GM12873 (cell line): ENCODE data around the gene GAL3ST2.

Experiments used
- TF ChIP-seq, protein P1 (sequence below): IDR thresholded peaks from 2 replicates; pipeline ENCODE4 v1.5.1; 2012; ENCODE audit warnings: low read depth, mild to moderate bottlenecking, moderate library complexity, low read length, control low read depth; ENCODE audit not compliant: insufficient read depth; ENCODE audit errors: missing control alignments

Gene GAL3ST2

DNA sequence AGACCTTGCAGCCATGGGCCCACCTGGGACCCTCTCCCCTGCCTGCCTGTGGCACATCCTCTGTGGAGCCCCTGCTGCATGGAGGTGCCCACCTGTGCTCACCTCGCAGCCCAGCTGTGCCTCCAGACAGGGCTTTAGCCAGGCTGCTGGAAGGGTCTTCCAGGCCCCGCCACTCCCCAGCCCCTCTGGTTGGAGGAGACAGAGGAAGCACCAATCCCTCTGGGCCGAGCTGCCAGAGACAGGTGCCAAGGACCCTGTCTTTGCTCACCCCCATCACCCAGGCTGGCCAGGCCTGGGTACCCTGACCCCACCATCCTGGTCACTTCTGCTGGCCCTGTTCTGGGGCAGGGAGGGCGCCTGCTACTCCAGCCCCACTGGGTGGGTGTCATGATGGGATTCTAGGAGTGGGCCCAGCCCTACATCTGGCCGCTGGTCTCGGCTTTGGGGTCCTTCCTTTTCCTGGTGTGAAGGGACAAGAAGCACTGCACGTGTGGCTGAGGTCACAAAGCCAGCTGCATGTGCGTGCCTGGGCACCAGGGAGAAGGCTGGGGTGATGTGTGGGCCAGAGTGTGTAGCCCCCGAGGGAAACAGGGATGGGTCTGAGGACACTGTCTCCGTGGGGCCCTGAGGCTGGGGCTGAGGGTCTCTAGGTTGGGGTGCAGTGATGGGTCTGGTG lies 23.0 kb downstream of the GAL3ST2 start:
- TF ChIP-seq, protein P1, sequence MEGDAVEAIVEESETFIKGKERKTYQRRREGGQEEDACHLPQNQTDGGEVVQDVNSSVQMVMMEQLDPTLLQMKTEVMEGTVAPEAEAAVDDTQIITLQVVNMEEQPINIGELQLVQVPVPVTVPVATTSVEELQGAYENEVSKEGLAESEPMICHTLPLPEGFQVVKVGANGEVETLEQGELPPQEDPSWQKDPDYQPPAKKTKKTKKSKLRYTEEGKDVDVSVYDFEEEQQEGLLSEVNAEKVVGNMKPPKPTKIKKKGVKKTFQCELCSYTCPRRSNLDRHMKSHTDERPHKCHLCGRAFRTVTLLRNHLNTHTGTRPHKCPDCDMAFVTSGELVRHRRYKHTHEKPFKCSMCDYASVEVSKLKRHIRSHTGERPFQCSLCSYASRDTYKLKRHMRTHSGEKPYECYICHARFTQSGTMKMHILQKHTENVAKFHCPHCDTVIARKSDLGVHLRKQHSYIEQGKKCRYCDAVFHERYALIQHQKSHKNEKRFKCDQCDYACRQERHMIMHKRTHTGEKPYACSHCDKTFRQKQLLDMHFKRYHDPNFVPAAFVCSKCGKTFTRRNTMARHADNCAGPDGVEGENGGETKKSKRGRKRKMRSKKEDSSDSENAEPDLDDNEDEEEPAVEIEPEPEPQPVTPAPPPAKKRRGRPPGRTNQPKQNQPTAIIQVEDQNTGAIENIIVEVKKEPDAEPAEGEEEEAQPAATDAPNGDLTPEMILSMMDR: no peak

DNA sequence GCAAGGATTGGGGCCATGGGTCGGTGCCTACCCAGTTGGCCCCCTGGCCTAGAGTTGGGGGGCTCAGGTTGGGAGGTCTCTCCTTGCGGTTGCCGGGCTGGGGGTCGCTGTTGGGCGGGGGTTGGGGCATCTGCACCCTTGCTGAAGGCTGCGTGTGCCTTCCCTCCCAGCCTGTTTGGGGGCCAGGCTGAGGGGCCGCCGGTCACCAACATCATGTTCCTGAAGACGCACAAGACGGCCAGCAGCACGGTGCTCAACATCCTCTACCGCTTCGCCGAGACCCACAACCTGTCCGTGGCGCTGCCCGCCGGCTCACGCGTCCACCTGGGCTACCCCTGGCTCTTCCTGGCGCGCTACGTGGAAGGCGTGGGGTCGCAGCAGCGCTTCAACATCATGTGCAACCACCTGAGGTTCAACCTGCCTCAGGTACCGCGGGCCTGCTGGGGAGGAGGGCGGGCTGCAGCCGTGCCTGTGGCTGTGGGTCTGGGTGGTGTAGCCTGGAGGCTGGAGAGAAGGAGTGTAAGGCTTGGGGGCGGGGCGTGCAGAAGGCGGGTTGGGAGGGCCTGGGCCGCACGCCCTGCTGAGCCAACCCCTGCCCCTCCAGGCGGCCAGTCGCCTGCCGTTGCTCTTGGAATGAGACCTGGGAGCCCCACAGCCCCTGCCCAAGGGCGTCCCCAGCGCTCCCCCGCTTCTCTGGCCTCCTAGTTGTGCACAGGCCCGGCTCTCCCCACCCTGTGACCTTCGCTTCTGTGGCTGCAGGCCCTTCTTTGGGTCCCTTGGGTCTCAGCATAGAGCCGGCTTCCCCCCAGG lies 25.2 kb downstream of the GAL3ST2 start:
- TF ChIP-seq, protein P1: no peak

DNA sequence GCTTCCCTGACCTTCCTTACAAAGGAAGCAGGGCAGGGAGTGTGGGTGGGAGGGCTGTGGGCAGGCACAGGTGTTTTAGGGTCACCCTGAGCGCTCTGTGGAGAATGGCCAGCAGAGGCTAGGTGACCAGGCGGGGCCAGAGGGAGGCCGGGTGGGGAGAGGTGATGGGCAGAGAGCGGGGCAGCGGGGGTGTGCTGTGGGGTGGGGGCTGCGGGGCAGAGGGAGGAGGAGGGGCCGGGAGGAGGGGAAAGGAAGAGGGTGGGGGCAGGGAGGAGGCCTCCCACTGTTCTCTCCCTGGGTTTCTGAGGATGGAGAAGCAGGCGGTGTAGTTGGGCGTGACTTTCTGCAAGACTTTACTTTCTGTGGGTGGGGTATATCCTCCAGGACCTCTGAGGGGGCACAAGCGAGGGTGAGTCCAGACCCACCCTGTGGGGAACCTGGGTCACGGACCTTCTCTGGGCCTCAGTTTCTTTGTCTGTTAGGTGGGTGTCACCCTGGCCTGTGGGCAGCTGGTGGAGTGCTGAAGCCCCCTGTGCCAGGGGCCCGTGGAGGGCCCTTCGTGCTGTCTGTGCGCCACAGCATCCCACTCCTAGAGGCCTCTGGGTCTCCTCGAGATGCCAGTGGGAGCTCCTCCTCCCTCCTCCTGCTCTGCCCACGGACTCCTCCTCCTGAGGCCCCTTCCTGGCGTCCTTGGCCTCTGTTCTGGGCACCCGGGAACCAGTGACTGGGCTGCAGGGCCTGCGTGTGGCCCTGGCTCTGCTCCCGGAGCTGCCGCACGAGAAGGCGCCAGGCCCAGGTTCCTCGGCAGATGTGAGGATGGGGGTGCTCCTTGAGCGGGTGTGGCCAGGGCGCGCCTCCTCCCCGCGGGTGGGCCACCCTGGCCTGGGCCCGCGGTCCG lies 26.0 kb downstream of the GAL3ST2 start:
- TF ChIP-seq, protein P1: no peak

DNA sequence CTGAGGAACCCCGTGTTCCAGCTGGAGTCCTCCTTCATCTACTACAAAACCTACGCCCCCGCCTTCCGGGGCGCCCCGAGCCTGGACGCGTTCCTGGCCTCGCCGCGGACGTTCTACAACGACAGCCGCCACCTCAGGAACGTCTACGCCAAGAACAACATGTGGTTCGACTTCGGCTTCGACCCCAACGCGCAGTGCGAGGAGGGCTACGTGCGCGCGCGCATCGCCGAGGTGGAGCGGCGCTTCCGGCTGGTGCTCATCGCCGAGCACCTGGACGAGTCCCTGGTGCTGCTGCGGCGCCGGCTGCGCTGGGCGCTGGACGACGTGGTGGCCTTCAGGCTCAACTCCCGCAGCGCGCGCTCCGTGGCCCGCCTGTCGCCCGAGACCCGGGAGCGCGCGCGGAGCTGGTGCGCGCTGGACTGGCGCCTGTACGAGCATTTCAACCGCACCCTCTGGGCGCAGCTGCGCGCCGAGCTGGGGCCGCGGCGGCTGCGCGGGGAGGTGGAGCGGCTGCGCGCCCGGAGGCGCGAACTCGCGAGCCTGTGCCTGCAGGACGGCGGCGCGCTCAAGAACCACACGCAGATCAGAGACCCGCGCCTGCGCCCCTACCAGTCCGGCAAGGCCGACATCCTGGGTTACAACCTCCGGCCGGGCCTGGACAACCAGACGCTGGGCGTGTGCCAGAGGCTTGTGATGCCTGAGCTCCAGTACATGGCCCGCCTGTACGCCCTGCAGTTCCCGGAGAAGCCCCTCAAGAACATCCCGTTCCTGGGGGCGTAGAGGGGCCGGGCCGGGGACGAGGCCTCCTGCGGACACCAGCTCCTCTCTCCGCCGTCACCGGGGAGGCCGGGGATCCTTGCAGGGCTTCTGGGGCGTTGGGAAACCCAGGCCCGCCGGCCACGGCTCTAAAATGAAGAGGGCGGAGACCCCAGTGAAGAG lies 27.0 kb downstream of the GAL3ST2 start:
- TF ChIP-seq, protein P1: no peak

DNA sequence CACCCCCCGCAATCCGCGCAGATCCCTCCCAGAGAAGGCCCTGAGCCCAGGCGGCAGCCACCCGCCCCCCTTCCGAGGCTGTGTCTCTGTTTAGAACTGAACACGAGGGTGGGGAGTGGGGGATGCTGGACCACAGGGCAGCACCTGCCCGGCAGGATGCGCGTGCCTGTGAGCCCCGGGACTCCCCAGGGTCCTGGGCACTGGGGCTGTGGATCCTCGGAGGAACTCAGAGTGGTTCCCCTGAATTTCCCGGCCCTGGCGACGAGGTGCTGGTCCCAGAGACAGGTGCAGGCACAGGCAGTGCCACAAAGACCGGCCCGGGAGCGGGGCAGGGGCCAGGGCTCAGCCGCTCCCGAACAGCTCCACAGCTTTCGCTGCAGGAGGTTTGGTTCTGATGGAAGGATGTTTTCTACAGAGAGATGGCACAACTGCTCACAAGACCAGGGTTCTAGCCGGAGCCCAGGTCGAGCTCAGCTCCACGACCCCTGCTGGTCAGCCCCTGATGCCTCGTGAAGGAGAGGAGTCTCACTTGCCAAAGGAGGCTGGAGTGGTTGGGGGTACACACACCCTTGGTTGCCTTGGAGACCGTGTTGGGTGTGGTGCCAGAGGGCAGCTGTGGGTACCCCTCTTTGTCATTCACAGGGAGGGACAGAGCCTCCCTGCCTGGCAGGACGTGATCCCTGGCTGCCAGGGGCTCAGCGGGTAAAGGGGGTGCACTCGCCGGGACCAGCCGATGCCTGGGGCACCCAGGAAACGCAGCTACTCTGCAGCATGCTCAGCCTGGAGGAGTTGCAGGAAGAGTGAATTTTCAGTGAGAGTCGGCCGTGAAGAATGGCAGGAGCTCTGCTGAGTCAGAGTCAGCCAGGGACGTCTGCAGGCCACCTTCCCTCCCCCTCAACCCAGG lies 28.0 kb downstream of the GAL3ST2 start:
- TF ChIP-seq, protein P1: peak; percentile 59
